ENCODE data around the gene PTPRD. TPM values are rescaled to one million over a fixed set of nuclear protein-coding genes. Genes with fewer than 3 reads are reported as not detected.

The PTPRD gene
- total and polyA plus RNA-seq, 9 of the 15 experiments (the other 6 are each of a cell fraction or from before 2014, with no cell fraction given): 0.11 TPM; not detected in 8

DNA sequence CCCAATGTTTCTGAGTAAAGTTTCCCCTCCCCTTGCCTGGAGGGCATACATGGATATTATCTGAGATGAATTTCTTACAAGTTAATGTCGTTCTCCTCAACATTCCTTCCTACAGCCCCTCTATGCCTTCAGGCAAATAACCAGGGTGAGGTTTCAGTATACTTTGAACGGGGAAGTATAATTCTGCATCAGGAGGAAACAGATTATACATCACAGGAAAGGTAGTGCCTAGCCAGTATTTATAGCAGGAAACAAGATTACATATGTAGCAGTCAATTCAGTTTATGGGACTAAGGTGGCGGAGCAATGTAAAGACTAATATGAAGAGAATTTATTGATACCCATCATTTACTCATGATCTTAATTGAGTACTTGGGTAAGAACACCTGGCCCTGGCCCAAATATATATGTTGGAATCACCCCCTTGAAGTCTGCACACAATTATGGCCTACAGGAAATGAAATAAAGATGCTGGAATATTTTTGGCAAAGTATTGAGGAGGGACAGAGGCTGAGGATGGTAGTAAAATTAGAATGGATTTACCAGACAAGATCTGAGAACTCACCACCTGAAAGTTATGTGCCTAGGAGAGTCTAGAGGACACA lies 661.1 kb downstream of the PTPRD start (continued):
- TF ChIP-seq ZNF507 (tag; conservative IDR thresholded peaks at IDR 0.05) (no peak), HDGF (IDR thresholded peaks at IDR 0.05) (no peak), ESRRA (IDR thresholded peaks at IDR 0.05; ENCODE audit: borderline replicate concordance, low read depth) (no peak), TCF7L2 (IDR thresholded peaks at IDR 0.05; ENCODE audit: low read depth, low read length) (no peak), ZNF436 (CRISPR knock-in tag; IDR thresholded peaks at IDR 0.05) (no peak), ZBTB17 (CRISPR knock-in tag; IDR thresholded peaks at IDR 0.05) (no peak), MYNN (IDR thresholded peaks at IDR 0.05) (no peak), MYNN (CRISPR knock-in tag; IDR thresholded peaks at IDR 0.05) (no peak), MTF1 (CRISPR knock-in tag; IDR thresholded peaks at IDR 0.05; ENCODE audit: borderline replicate concordance) (no peak), MCM5 (IDR thresholded peaks at IDR 0.05; ENCODE audit: low read depth) (no peak), TCF3 (CRISPR knock-in tag; IDR thresholded peaks at IDR 0.05) (no peak)
- TF ChIP-seq, protein P1, sequence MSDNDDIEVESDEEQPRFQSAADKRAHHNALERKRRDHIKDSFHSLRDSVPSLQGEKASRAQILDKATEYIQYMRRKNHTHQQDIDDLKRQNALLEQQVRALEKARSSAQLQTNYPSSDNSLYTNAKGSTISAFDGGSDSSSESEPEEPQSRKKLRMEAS (CRISPR knock-in tag; IDR thresholded peaks at IDR 0.05): no peak
- TF ChIP-seq, protein P2, sequence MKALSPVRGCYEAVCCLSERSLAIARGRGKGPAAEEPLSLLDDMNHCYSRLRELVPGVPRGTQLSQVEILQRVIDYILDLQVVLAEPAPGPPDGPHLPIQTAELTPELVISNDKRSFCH (CRISPR knock-in tag; IDR thresholded peaks at IDR 0.05): no peak
- TF ChIP-seq, protein P2 (tag; IDR thresholded peaks at IDR 0.05): no peak
- TF ChIP-seq, protein P3, sequence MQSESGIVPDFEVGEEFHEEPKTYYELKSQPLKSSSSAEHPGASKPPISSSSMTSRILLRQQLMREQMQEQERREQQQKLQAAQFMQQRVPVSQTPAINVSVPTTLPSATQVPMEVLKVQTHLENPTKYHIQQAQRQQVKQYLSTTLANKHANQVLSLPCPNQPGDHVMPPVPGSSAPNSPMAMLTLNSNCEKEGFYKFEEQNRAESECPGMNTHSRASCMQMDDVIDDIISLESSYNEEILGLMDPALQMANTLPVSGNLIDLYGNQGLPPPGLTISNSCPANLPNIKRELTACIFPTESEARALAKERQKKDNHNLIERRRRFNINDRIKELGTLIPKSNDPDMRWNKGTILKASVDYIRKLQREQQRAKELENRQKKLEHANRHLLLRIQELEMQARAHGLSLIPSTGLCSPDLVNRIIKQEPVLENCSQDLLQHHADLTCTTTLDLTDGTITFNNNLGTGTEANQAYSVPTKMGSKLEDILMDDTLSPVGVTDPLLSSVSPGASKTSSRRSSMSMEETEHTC (IDR thresholded peaks at IDR 0.05): no peak
